B cell (primary cell): ENCODE data around the gene NR1D1.

Experiments used
- CTCF ChIP-seq: fragments of 200-600 bp; IDR thresholded peaks from one replicate; pipeline ENCODE4 v1.8.0; 2022; ENCODE audit warnings: antibody characterized with exemption, mild to moderate bottlenecking
- EZH2 ChIP-seq: IDR thresholded peaks from 2 replicates; pipeline ENCODE4 v1.6.1; 2012; ENCODE audit warnings: borderline replicate concordance, low read depth, mild to moderate bottlenecking, moderate library complexity, low read length; ENCODE audit not compliant: insufficient read depth, poor library complexity, severe bottlenecking

- TF ChIP-seq CTCF, result no peak
- TF ChIP-seq EZH2, result no peak
Measured at GRCh38 chr17:40145476-40145875, 45.1 kb upstream of the NR1D1 start.
